ENCODE results near the gene CTTNBP2NL.

The CTTNBP2NL gene

GRCh38 chr1:112395821-112396652, at the start of gene CTTNBP2NL:
Gene CTTNBP2NL (plus strand): TSS chr1:112396214. CDS start chr1:112416166, 19,952 bp downstream.
- H3K27ac ChIP-seq = peak within 1 kb of the TSS; percentile 23 to 91 (median 72); a peak in 20 of 22 replicates
- no peak for TF ChIP-seq Cebpa-rat (IDR thresholded peaks at IDR 0.05)

GRCh38 chr1:112346801-112347350, 49.1 kb upstream of the CTTNBP2NL start:
- Histone ChIP-seq H3K27ac (no peak overlapping the region), H3K4me2 (no peak overlapping the region), H3K9ac (no peak overlapping the region), H3K27me3 (no peaks in the 10 kb centered on the region), H3K36me3 (no peaks in the 10 kb centered on the region), H3K9me3 (replicated peaks in 1 of 11) (peaks cover 14 to 21% (median 17%) of the 10 kb centered on the region in 11 experiments; a peak in 21 of 22 replicates), H3K4me1 (peaks cover 6 to 14% (median 10%) of the 10 kb centered on the region in 10 experiments; a peak in 19 of 20 replicates), H4K20me1 (no peaks in the 10 kb centered on the region), H3K4me3 (no peak overlapping the region)
- TF ChIP-seq Cebpa-rat (IDR thresholded peaks at IDR 0.05) = no peak

More at GRCh38 chr1:112395821-112396652, at the start of gene CTTNBP2NL:
- H3K9me3 ChIP-seq (replicated peaks in 1 of 11) = no peaks in the 10 kb centered on the region
- peak within 1 kb of the TSS; percentile 72 to 83 (median 77) for H3K9ac ChIP-seq
- no peaks in the 10 kb centered on the region for H3K36me3 ChIP-seq
- H3K4me3 ChIP-seq = peak within 1 kb of the TSS; percentile 87 to 98 (median 96)
- peaks cover 0 to 31% (median 0%) of the 10 kb centered on the region in 11 experiments; a peak in 6 of 22 replicates for H4K20me1 ChIP-seq
- H3K4me1 ChIP-seq = peaks cover 38 to 85% (median 51%) of the 10 kb centered on the region in 10 experiments
- H3K4me2 ChIP-seq = peak within 1 kb of the TSS; percentile 81 to 98 (median 93)
- no peaks in the 10 kb centered on the region for H3K27me3 ChIP-seq

- H3K4me3 ChIP-seq = no peak overlapping the region
- H3K4me1 ChIP-seq = peaks cover 0 to 7% (median 0%) of the 10 kb centered on the region in 10 experiments; a peak in 4 of 20 replicates
- TF ChIP-seq Cebpa-rat (IDR thresholded peaks at IDR 0.05) = no peak
- peak overlapping the region in 4 of 11 experiments; percentile 8 to 24 (median 12); a peak in 3 of 22 replicates for H3K4me2 ChIP-seq
- H4K20me1 ChIP-seq = no peaks in the 10 kb centered on the region
- H3K27ac ChIP-seq = no peak overlapping the region
- H3K9ac ChIP-seq = no peak overlapping the region
- no peaks in the 10 kb centered on the region for H3K27me3 ChIP-seq
- H3K36me3 ChIP-seq = no peaks in the 10 kb centered on the region
- H3K9me3 ChIP-seq (replicated peaks in 1 of 11) = peaks cover 0 to 8% (median 0%) of the 10 kb centered on the region in 11 experiments; a peak in 4 of 22 replicates
Measured at GRCh38 chr1:112356765-112357164, 39.2 kb upstream of the CTTNBP2NL start.

GRCh38 chr1:112357467-112357866, 38.5 kb upstream of the CTTNBP2NL start:
- Histone ChIP-seq H3K9me3 (replicated peaks in 1 of 11) (peaks cover 0 to 2% (median 0%) of the 10 kb centered on the region in 11 experiments; a peak in 2 of 22 replicates), H3K27ac (no peak overlapping the region), H3K9ac (no peak overlapping the region), H3K4me2 (no peak overlapping the region), H3K4me3 (no peak overlapping the region), H3K4me1 (peaks cover 0 to 7% (median 0%) of the 10 kb centered on the region in 10 experiments; a peak in 4 of 20 replicates), H3K27me3 (no peaks in the 10 kb centered on the region), H4K20me1 (no peaks in the 10 kb centered on the region), H3K36me3 (no peaks in the 10 kb centered on the region)
- no peak for TF ChIP-seq Cebpa-rat (IDR thresholded peaks at IDR 0.05)

- Histone ChIP-seq H3K9me3 (replicated peaks in 1 of 11) (no peaks in the 10 kb centered on the region), H4K20me1 (no peaks in the 10 kb centered on the region), H3K4me2 (no peak overlapping the region), H3K27me3 (no peaks in the 10 kb centered on the region), H3K36me3 (no peaks in the 10 kb centered on the region), H3K9ac (no peak overlapping the region), H3K4me3 (no peak overlapping the region), H3K4me1 (peaks cover 0 to 7% (median 0%) of the 10 kb centered on the region in 10 experiments; a peak in 5 of 20 replicates), H3K27ac (no peak overlapping the region)
- TF ChIP-seq Cebpa-rat (IDR thresholded peaks at IDR 0.05) = no peak
Measured at GRCh38 chr1:112358061-112358770, 37.8 kb upstream of the CTTNBP2NL start.

- H3K4me2 ChIP-seq = no peak overlapping the region
- H3K9ac ChIP-seq = no peak overlapping the region
- no peak overlapping the region for H3K4me3 ChIP-seq
- peaks cover 0 to 7% (median 2%) of the 10 kb centered on the region in 10 experiments; a peak in 5 of 20 replicates for H3K4me1 ChIP-seq
- H3K27me3 ChIP-seq = no peaks in the 10 kb centered on the region
- no peak overlapping the region for H3K27ac ChIP-seq
- TF ChIP-seq Cebpa-rat (IDR thresholded peaks at IDR 0.05) = no peak
- H4K20me1 ChIP-seq = no peaks in the 10 kb centered on the region
- H3K36me3 ChIP-seq = no peaks in the 10 kb centered on the region
- H3K9me3 ChIP-seq (replicated peaks in 1 of 11) = no peaks in the 10 kb centered on the region
Measured at GRCh38 chr1:112358798-112359408, 37.1 kb upstream of the CTTNBP2NL start.

- TF ChIP-seq Cebpa-rat (IDR thresholded peaks at IDR 0.05) = no peak
- Histone ChIP-seq H3K27me3 (no peaks in the 10 kb centered on the region), H3K27ac (no peak overlapping the region), H3K4me3 (no peak overlapping the region), H4K20me1 (no peaks in the 10 kb centered on the region), H3K4me2 (0 out of 22 replicates have a peak overlapping the region, but pooled peaks of 1 of the 11 experiments have one; percentile 5), H3K36me3 (no peaks in the 10 kb centered on the region), H3K4me1 (peaks cover 0 to 7% (median 2%) of the 10 kb centered on the region in 10 experiments; a peak in 5 of 20 replicates), H3K9me3 (replicated peaks in 1 of 11) (no peaks in the 10 kb centered on the region), H3K9ac (no peak overlapping the region)
Measured at GRCh38 chr1:112359961-112360767, 35.9 kb upstream of the CTTNBP2NL start.

- H3K36me3 ChIP-seq = no peaks in the 10 kb centered on the region
- TF ChIP-seq Cebpa-rat (IDR thresholded peaks at IDR 0.05) = no peak
- H3K27ac ChIP-seq = no peak overlapping the region
- H3K27me3 ChIP-seq = no peaks in the 10 kb centered on the region
- H3K4me3 ChIP-seq = no peak overlapping the region
- no peak overlapping the region for H3K9ac ChIP-seq
- H3K4me2 ChIP-seq = no peak overlapping the region
- peaks cover 0 to 4% (median 0%) of the 10 kb centered on the region in 10 experiments; a peak in 3 of 20 replicates for H3K4me1 ChIP-seq
- no peaks in the 10 kb centered on the region for H3K9me3 ChIP-seq (replicated peaks in 1 of 11)
- no peaks in the 10 kb centered on the region for H4K20me1 ChIP-seq
Measured at GRCh38 chr1:112363636-112364035, 32.4 kb upstream of the CTTNBP2NL start.
